Caco-2 (cell line): ENCODE data around the gene LIN9. TPM values are rescaled to one million over a fixed set of nuclear protein-coding genes. Genes with fewer than 3 reads are reported as not detected.

Experiments used
- BruUV-seq: library from RNA; stranded (reverse); fragments of 400-500 nt; replicated peaks from 2 replicates; lab custom pipeline; 2021; lab: Mats Ljungman, UMichigan
- CTCF ChIA-PET: fragments of 300-600 bp; sonication (Branson Sonifier 250); formaldehyde crosslinking; loops from one replicate; lab custom pipeline; 2022; ENCODE audit warnings: antibody characterized with exemption; lab: Charles Lee
- POLR2A ChIA-PET: fragments of 300-600 bp; sonication (Branson Sonifier 250); formaldehyde crosslinking; loops from one replicate; lab custom pipeline; 2022; ENCODE audit warnings: antibody characterized with exemption; lab: Charles Lee
- DNase-seq, 2 experiments: peaks; one replicate each; pipeline versions ENCODE4 v3.0.0 to v3.0.0-alpha.2; 2020 to 2022
- H3K27me3 ChIP-seq: replicated peaks from 2 replicates; pipeline ENCODE4 v1.6.0; 2011; ENCODE audit warnings: low read length; ENCODE audit not compliant: control insufficient read depth, insufficient read depth
- H3K36me3 ChIP-seq: 2 replicates; pipeline ENCODE4 v1.5.1; 2011; ENCODE audit warnings: low read length; ENCODE audit not compliant: control insufficient read depth, insufficient read depth
- H3K4me1 ChIP-seq: fragments of 250-450 bp; sonication (Bioruptor Pico); 2 replicates; pipeline ENCODE4 v1.5.1; 2020; ENCODE audit warnings: mild to moderate bottlenecking
- H3K4me3 ChIP-seq: 2 replicates; pipeline ENCODE4 v1.5.1; 2011; ENCODE audit warnings: low read depth, mild to moderate bottlenecking, control low read depth, low read length
- H3K9me3 ChIP-seq: fragments of 250-450 bp; sonication (Bioruptor Pico); 2 replicates; pipeline ENCODE4 v1.5.1; 2020; ENCODE audit warnings: mild to moderate bottlenecking, moderate library complexity
- H3K27ac Mint-ChIP-seq: one replicate; pipeline ENCODE4 v1.8.0; 2022; ENCODE audit warnings: mixed read lengths; ENCODE audit not compliant: unreplicated experiment
- H3K27me3 Mint-ChIP-seq: one replicate; pipeline ENCODE4 v1.8.0; 2022; ENCODE audit warnings: mixed read lengths; ENCODE audit not compliant: insufficient read depth, unreplicated experiment
- H3K36me3 Mint-ChIP-seq: one replicate; pipeline ENCODE4 v1.8.0; 2022; ENCODE audit warnings: mild to moderate bottlenecking, mixed read lengths; ENCODE audit not compliant: insufficient read depth, unreplicated experiment
- H3K4me1 Mint-ChIP-seq: one replicate; pipeline ENCODE4 v1.8.0; 2022; ENCODE audit warnings: low read depth, mixed read lengths; ENCODE audit not compliant: unreplicated experiment
- H3K4me3 Mint-ChIP-seq: one replicate; pipeline ENCODE4 v1.8.0; 2022; ENCODE audit warnings: mild to moderate bottlenecking, moderate library complexity, mixed read lengths; ENCODE audit not compliant: unreplicated experiment
- H3K9me3 Mint-ChIP-seq: one replicate; pipeline ENCODE4 v1.8.0; 2022; ENCODE audit warnings: mixed read lengths; ENCODE audit not compliant: unreplicated experiment
- intact Hi-C: fragments of 100-400 bp; cut with micrococcal nuclease; formaldehyde crosslinking; loops from one replicate; pipeline ENCODE4 v1.10.0; 2022; ENCODE audit not compliant: unreplicated experiment
- total RNA-seq: library from RNA; stranded (reverse); gene quantifications from 2 replicates; pipeline ENCODE4 v1.2.3, GENCODE V29; 2022
- TF ChIP-seq, protein P1 (sequence below), 2 experiments: fragments of 200-600 bp in 1 of 2; IDR thresholded peaks; 1 replicate in 1 of 2; 2 replicates in 1 of 2; pipeline versions ENCODE4 v1.5.1 to v1.8.0; 2011 to 2022; ENCODE audit warnings: antibody characterized with exemption in 1 of 2, control low read depth in 1 of 2, inconsistent platforms in 1 of 2, low read depth in 1 of 2, low read length in 1 of 2, mild to moderate bottlenecking in 1 of 2, moderate library complexity in 1 of 2; ENCODE audit not compliant: insufficient read depth in 1 of 2, severe bottlenecking in 1 of 2, unreplicated experiment in 1 of 2

Gene LIN9
- total RNA-seq, 1 experiment from 2014 or later, result 12.2 TPM

DNA sequence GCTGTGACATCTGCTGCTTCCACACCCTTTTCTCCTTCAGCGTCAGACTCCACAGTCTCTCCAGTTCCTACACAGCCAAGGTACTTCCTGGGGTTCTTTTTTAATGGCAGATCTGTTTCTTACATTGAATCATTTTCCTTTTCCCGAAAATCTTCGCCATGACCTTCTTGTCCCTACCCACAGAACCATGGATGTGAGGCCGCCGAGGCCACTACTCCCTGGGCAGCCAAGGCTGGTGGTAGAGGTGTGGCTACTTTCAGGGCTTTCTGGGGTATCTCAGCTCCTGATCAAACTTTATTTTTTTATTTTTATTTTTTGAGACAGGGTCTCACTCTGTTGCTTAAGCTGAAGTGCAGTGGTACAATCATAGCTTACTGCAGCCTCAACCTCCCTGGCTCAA lies 9.5 kb upstream of the LIN9 start:
- H3K4me3 Mint-ChIP-seq, result no peak overlapping the region
- no peak overlapping the region for H3K4me3 ChIP-seq
- no peaks in the 10 kb centered on the region; the same call in 1 of the 2 replicates for H3K9me3 ChIP-seq
- no peak for DNase-seq
- no peaks in the 10 kb centered on the region for H3K4me1 ChIP-seq
- no peaks in the 10 kb centered on the region for H3K36me3 Mint-ChIP-seq
- no peaks in the 10 kb centered on the region for H3K4me1 Mint-ChIP-seq
- TF ChIP-seq, protein P1, sequence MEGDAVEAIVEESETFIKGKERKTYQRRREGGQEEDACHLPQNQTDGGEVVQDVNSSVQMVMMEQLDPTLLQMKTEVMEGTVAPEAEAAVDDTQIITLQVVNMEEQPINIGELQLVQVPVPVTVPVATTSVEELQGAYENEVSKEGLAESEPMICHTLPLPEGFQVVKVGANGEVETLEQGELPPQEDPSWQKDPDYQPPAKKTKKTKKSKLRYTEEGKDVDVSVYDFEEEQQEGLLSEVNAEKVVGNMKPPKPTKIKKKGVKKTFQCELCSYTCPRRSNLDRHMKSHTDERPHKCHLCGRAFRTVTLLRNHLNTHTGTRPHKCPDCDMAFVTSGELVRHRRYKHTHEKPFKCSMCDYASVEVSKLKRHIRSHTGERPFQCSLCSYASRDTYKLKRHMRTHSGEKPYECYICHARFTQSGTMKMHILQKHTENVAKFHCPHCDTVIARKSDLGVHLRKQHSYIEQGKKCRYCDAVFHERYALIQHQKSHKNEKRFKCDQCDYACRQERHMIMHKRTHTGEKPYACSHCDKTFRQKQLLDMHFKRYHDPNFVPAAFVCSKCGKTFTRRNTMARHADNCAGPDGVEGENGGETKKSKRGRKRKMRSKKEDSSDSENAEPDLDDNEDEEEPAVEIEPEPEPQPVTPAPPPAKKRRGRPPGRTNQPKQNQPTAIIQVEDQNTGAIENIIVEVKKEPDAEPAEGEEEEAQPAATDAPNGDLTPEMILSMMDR (IDR thresholded peaks at IDR 0.05; ENCODE audit: insufficient read depth in 1 of 2, low read depth in 1 of 2, low read length in 1 of 2, severe bottlenecking in 1 of 2, unreplicated experiment in 1 of 2), result no peak
- intact Hi-C loops, result no loop called here
- CTCF ChIA-PET, result no interaction called here
- no peaks in the 10 kb centered on the region for H3K36me3 ChIP-seq
- no peak overlapping the region for H3K27ac Mint-ChIP-seq
- H3K27me3 Mint-ChIP-seq, result no peaks in the 10 kb centered on the region
- H3K9me3 Mint-ChIP-seq, result no peaks in the 10 kb centered on the region
- POLR2A ChIA-PET, result no interaction called here
- H3K27me3 ChIP-seq, result no peaks in the 10 kb centered on the region
- BruUV-seq, result no TSS peak

DNA sequence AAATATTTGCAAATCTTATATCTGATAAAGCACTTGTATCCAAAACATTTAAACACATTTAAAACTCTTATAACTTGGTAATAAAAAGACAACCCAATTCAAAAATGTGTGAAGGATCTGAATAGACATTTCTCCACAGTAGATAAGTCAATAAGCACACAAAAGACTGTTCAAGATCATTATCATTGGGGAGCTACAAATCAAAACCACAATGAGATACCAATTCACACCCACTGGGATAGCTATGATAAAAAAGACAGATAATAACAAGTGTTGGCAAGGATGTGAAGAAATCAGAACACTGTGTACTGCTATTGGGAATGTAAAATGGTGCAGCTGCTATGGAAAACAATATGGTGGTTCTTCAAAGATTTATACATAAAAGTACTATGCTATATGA lies 5.1 kb upstream of the LIN9 start:
- no peak overlapping the region for H3K27ac Mint-ChIP-seq
- H3K4me3 Mint-ChIP-seq, result no peak overlapping the region
- H3K9me3 Mint-ChIP-seq, result no peaks in the 10 kb centered on the region
- no peaks in the 10 kb centered on the region for H3K27me3 Mint-ChIP-seq
- Histone ChIP-seq H3K4me3 (no peak overlapping the region), H3K36me3 (no peaks in the 10 kb centered on the region), H3K27me3 (no peaks in the 10 kb centered on the region), H3K9me3 (no peaks in the 10 kb centered on the region), H3K4me1 (peaks cover 12% of the 10 kb centered on the region)
- no peaks in the 10 kb centered on the region for H3K36me3 Mint-ChIP-seq
- POLR2A ChIA-PET, result no interaction called here
- intact Hi-C loops, result no loop called here
- no TSS peak for BruUV-seq
- TF ChIP-seq, protein P1 (IDR thresholded peaks at IDR 0.05; ENCODE audit: insufficient read depth in 1 of 2, low read depth in 1 of 2, low read length in 1 of 2, severe bottlenecking in 1 of 2, unreplicated experiment in 1 of 2), result no peak
- no peak for DNase-seq
- CTCF ChIA-PET, result no interaction called here
- peaks cover 16% of the 10 kb centered on the region for H3K4me1 Mint-ChIP-seq

DNA sequence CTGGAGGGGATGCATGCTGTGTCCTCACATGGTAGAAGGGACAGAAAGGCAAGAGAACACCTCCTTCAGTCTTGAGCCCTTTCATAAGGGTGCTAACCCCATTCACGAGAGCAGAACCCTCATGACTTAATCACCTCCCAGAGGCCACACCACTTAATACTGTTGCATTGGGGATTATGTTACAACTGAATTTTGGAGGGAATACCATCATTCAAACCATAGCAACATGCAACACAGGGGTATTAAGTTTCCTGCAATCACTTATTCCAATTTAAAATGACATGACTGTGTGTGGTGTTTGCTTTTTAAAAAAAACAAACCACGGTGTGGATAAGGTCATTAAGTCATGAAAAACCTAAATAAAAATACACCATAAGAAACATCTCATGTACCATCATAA lies 3.1 kb upstream of the LIN9 start:
- Mint-ChIP-seq H3K27ac (no peak overlapping the region), H3K4me3 (no peak overlapping the region), H3K9me3 (no peaks in the 10 kb centered on the region), H3K36me3 (no peaks in the 10 kb centered on the region), H3K27me3 (no peaks in the 10 kb centered on the region), H3K4me1 (peaks cover 16% of the 10 kb centered on the region)
- Histone ChIP-seq H3K4me3 (no peak overlapping the region), H3K27me3 (no peaks in the 10 kb centered on the region), H3K4me1 (peaks cover 19% of the 10 kb centered on the region), H3K36me3 (no peaks in the 10 kb centered on the region), H3K9me3 (no peaks in the 10 kb centered on the region)
- ChIA-PET POLR2A (no interaction called here), CTCF (no interaction called here)
- no peak for DNase-seq
- intact Hi-C loops, result no loop called here
- TF ChIP-seq, protein P1 (IDR thresholded peaks at IDR 0.05; ENCODE audit: insufficient read depth in 1 of 2, low read depth in 1 of 2, low read length in 1 of 2, severe bottlenecking in 1 of 2, unreplicated experiment in 1 of 2), result no peak
- BruUV-seq, result no TSS peak
